PC-9 (cell line): ENCODE measurements around the gene NFATC1. TPM values are rescaled to one million over a fixed set of nuclear protein-coding genes. Genes with fewer than 3 reads are reported as not detected.

Experiments
- BruUV-seq: library from RNA; stranded (reverse); fragments of 400-500 nt; replicated peaks from 2 replicates; lab custom pipeline; 2021; lab: Mats Ljungman, UMichigan
- CTCF ChIA-PET: fragments of 300-600 bp; sonication (Branson Sonifier 250); formaldehyde crosslinking; loops from one replicate; lab custom pipeline; 2022; ENCODE audit warnings: antibody characterized with exemption; lab: Charles Lee
- POLR2A ChIA-PET: fragments of 300-600 bp; sonication (Branson Sonifier 250); formaldehyde crosslinking; loops from one replicate; lab custom pipeline; 2022; ENCODE audit warnings: antibody characterized with exemption; ENCODE audit not compliant: unreplicated experiment; lab: Charles Lee
- DNase-seq, 2 experiments: peaks; one replicate each; pipeline versions ENCODE4 v3.0.0 to v3.0.0-alpha.2; 2015 to 2022; ENCODE audit warnings: mixed read lengths in 1 of 2
- H2AFZ ChIP-seq: fragments of 200-600 bp; sonication (generic); 2 replicates; pipeline ENCODE4 v1.8.1; 2017; ENCODE audit warnings: antibody characterized with exemption
- H3F3A ChIP-seq: fragments of 200-600 bp; sonication (generic); 2 replicates; pipeline ENCODE4 v1.8.1; 2017; ENCODE audit warnings: antibody characterized with exemption, mild to moderate bottlenecking, low read depth; ENCODE audit not compliant: insufficient read depth
- H3K27ac ChIP-seq: fragments of 200-600 bp; sonication (generic); 2 replicates; pipeline ENCODE4 v1.6.1; 2016; ENCODE audit warnings: mixed run types
- H3K27me3 ChIP-seq: fragments of 200-600 bp; sonication (generic); 2 replicates; pipeline ENCODE4 v1.6.1; 2016; ENCODE audit warnings: low read depth, mixed run types; ENCODE audit not compliant: insufficient read depth
- H3K36me3 ChIP-seq: fragments of 200-600 bp; sonication (generic); 2 replicates; pipeline ENCODE4 v1.6.1; 2016; ENCODE audit warnings: low read depth, mixed run types
- H3K4me1 ChIP-seq: fragments of 200-600 bp; sonication (generic); replicated peaks from 2 replicates; pipeline ENCODE4 v1.6.1; 2016; ENCODE audit warnings: mixed run types; ENCODE audit not compliant: insufficient read depth
- H3K4me2 ChIP-seq: fragments of 200-600 bp; sonication (generic); 2 replicates; pipeline ENCODE4 v1.6.1; 2017; ENCODE audit warnings: mixed run types
- H3K4me3 ChIP-seq: fragments of 200-600 bp; sonication (generic); 2 replicates; pipeline ENCODE4 v1.6.1; 2016; ENCODE audit warnings: mixed run types
- H3K79me2 ChIP-seq: fragments of 200-600 bp; sonication (generic); 2 replicates; pipeline ENCODE4 v1.6.1; 2017; ENCODE audit warnings: low read depth, mixed run types
- H3K9me2 ChIP-seq: fragments of 200-600 bp; sonication (generic); 2 replicates; pipeline ENCODE4 v1.8.1; 2017; ENCODE audit warnings: mild to moderate bottlenecking; ENCODE audit not compliant: insufficient read depth
- H3K9me3 ChIP-seq: fragments of 200-600 bp; sonication (generic); 2 replicates; pipeline ENCODE4 v1.8.1; 2016; ENCODE audit warnings: low read depth; ENCODE audit not compliant: insufficient read depth
- H4K20me1 ChIP-seq: fragments of 200-600 bp; sonication (generic); 2 replicates; pipeline ENCODE4 v1.8.1; 2017; ENCODE audit not compliant: insufficient read depth
- CTCF ChIP-seq: fragments of 200-600 bp; sonication (generic); conservative IDR thresholded peaks from 2 replicates; pipeline ENCODE4 v1.6.1; 2017; ENCODE audit warnings: mixed run types, antibody characterized with exemption, mild to moderate bottlenecking, moderate library complexity
- EZH2 ChIP-seq: fragments of 200-600 bp; sonication (generic); IDR thresholded peaks from 2 replicates; pipeline ENCODE4 v1.8.0; 2017; ENCODE audit warnings: antibody characterized with exemption, low read depth
- intact Hi-C: fragments of 100-400 bp; cut with micrococcal nuclease; formaldehyde crosslinking; loops from one replicate; pipeline ENCODE4 v1.10.0; 2022; ENCODE audit not compliant: unreplicated experiment
- total RNA-seq: library from RNA; stranded (reverse); gene quantifications from 2 replicates; pipeline ENCODE4 v1.2.3, GENCODE V29; 2021

Gene NFATC1
- total RNA-seq, 1 experiment from 2014 or later = 2.6 TPM

GRCh38 chr18:79534356-79534755 is 138.6 kb downstream of the NFATC1 start:
- intact Hi-C loops = no loop called here
- Histone ChIP-seq H3K36me3 (no peaks in the 10 kb centered on the region), H3K9me2 (no peaks in the 10 kb centered on the region), H3K4me1 (no peaks in the 10 kb centered on the region), H3K4me3 (no peak overlapping the region), H3K27ac (no peak overlapping the region), H3K9me3 (no peaks in the 10 kb centered on the region), H3K4me2 (no peak overlapping the region), H2AFZ (no peak overlapping the region), H3K79me2 (no peaks in the 10 kb centered on the region), H4K20me1 (no peaks in the 10 kb centered on the region; the same call in 1 of the 2 replicates), H3F3A (no peaks in the 10 kb centered on the region), H3K27me3 (peaks cover 88% of the 10 kb centered on the region)
- ChIA-PET POLR2A (no interaction called here), CTCF (interaction anchor here (0.5 kb wide), 1 partner anchor 41 kb away, joined by 3 read pairs; no protein-coding TSS in a partner anchor)
- TF ChIP-seq EZH2 (no peak), CTCF (no peak)
- DNase-seq = no peak
- BruUV-seq = no TSS peak

- no peak overlapping the region for H3K4me3 ChIP-seq
- POLR2A ChIA-PET = no interaction called here
- no peak overlapping the region for H3K4me2 ChIP-seq
- H3F3A ChIP-seq = no peaks in the 10 kb centered on the region
- no TSS peak for BruUV-seq
- H3K36me3 ChIP-seq = no peaks in the 10 kb centered on the region
- H3K9me2 ChIP-seq = no peaks in the 10 kb centered on the region
- H3K79me2 ChIP-seq = no peaks in the 10 kb centered on the region
- no peaks in the 10 kb centered on the region for H3K4me1 ChIP-seq
- DNase-seq = no peak
- H2AFZ ChIP-seq = no peak overlapping the region
- no peaks in the 10 kb centered on the region; the same call in 1 of the 2 replicates for H4K20me1 ChIP-seq
- intact Hi-C loops = no loop called here
- no peak for TF ChIP-seq CTCF
- TF ChIP-seq EZH2 = no peak
- H3K27ac ChIP-seq = no peak overlapping the region
- H3K9me3 ChIP-seq = no peaks in the 10 kb centered on the region
- peaks cover 82% of the 10 kb centered on the region for H3K27me3 ChIP-seq
- CTCF ChIA-PET = no interaction called here
Observed at GRCh38 chr18:79537758-79538157, 142.0 kb downstream of the NFATC1 start.

- TF ChIP-seq CTCF = no peak
- no peak for TF ChIP-seq EZH2
- no peaks in the 10 kb centered on the region for H3K36me3 ChIP-seq
- H3K79me2 ChIP-seq = no peaks in the 10 kb centered on the region
- no peak overlapping the region for H2AFZ ChIP-seq
- H3K9me3 ChIP-seq = no peaks in the 10 kb centered on the region
- POLR2A ChIA-PET = no interaction called here
- no peak for DNase-seq
- no peak overlapping the region for H3K4me2 ChIP-seq
- no peak overlapping the region for H3K27ac ChIP-seq
- no peaks in the 10 kb centered on the region; the same call in 1 of the 2 replicates for H4K20me1 ChIP-seq
- BruUV-seq = no TSS peak
- H3K4me1 ChIP-seq = no peaks in the 10 kb centered on the region
- no peaks in the 10 kb centered on the region for H3K9me2 ChIP-seq
- CTCF ChIA-PET = no interaction called here
- H3K27me3 ChIP-seq = peaks cover 78% of the 10 kb centered on the region
- no peak overlapping the region for H3K4me3 ChIP-seq
- intact Hi-C loops = no loop called here
- H3F3A ChIP-seq = no peaks in the 10 kb centered on the region
Observed at GRCh38 chr18:79538635-79539034, 142.9 kb downstream of the NFATC1 start.
